Chondrocyte (in vitro differentiated cells): ENCODE results near the gene DUSP22. TPM values are rescaled to one million over a fixed set of nuclear protein-coding genes. Genes with fewer than 3 reads are reported as not detected.

Experiments used
- DNase-seq: peaks from one replicate; pipeline ENCODE4 v3.0.0; 2021; ENCODE audit warnings: mixed read lengths, low spot score
- H3K27ac Mint-ChIP-seq: one replicate; pipeline ENCODE4 v1.8.0; 2021; ENCODE audit warnings: mild to moderate bottlenecking, moderate library complexity, mixed read lengths; ENCODE audit not compliant: unreplicated experiment
- H3K27me3 Mint-ChIP-seq: 2 replicates; pipeline ENCODE4 v1.8.0; 2021; ENCODE audit warnings: low read depth, mixed read lengths
- H3K36me3 Mint-ChIP-seq: 2 replicates; pipeline ENCODE4 v1.8.0; 2021; ENCODE audit warnings: low read depth, mixed read lengths
- H3K4me1 Mint-ChIP-seq: 2 replicates; pipeline ENCODE4 v1.8.0; 2021; ENCODE audit warnings: low read depth, mild to moderate bottlenecking, mixed read lengths
- H3K4me3 Mint-ChIP-seq: one replicate; pipeline ENCODE4 v1.8.0; 2021; ENCODE audit warnings: mild to moderate bottlenecking, moderate library complexity, mixed read lengths; ENCODE audit not compliant: unreplicated experiment
- H3K9me3 Mint-ChIP-seq: 2 replicates; pipeline ENCODE4 v1.8.0; 2021; ENCODE audit warnings: low read depth, mixed read lengths
- total RNA-seq: library from RNA; stranded (reverse); gene quantifications from 3 replicates; pipeline ENCODE4 v1.2.1, GENCODE V29; 2021
- TF ChIP-seq, protein P1 (sequence below): fragments of 200-600 bp; sonication (generic); IDR thresholded peaks from 2 replicates; pipeline ENCODE4 v1.5.0; 2021; ENCODE audit warnings: antibody characterized with exemption, mild to moderate bottlenecking, moderate library complexity

DUSP22 gene
- total RNA-seq, 1 donor from 2014 or later, result 34.2 TPM

DNA sequence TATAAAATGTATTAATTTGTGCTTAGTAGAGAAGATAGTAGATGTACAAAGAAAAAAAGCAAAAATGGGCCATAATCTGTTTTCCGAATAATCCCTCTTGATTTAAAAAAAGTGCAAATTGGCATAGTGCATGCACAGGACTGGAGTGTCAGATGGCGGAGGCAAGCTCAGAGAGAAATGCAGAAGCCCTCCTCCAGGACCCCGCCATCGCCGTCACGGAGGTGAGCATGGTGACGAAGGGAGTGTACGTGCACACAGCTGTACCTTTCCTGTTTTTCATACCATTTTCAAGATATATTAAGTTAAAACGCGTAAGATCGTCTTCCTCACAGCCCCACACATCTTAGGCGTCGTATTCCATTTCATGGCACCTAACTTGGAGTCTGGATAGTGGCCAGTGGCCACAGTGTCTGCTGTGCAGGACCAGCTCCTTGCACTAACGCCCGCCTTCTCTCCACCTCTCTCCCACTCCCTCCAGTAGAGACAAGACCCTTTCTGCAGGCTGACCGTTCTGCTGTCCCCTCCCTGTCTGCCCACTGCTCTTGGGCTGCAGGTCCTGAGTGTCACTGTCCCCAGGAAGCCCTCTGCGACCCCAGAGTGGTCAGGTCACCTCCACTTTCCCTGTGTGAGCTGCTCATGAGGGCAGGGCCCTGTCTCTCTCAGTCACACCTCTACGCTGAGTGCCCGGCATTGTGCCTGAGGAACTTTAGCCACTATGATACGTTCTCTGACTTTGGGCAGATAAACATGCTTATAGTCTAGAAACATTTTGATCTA is 9.8 kb downstream of the DUSP22 start:
- Mint-ChIP-seq H3K27ac (no peak overlapping the region), H3K36me3 (peaks cover 5% of the 10 kb centered on the region), H3K27me3 (no peaks in the 10 kb centered on the region), H3K4me3 (no peak overlapping the region), H3K9me3 (peaks cover 7% of the 10 kb centered on the region), H3K4me1 (no peaks in the 10 kb centered on the region)
- TF ChIP-seq, protein P1, sequence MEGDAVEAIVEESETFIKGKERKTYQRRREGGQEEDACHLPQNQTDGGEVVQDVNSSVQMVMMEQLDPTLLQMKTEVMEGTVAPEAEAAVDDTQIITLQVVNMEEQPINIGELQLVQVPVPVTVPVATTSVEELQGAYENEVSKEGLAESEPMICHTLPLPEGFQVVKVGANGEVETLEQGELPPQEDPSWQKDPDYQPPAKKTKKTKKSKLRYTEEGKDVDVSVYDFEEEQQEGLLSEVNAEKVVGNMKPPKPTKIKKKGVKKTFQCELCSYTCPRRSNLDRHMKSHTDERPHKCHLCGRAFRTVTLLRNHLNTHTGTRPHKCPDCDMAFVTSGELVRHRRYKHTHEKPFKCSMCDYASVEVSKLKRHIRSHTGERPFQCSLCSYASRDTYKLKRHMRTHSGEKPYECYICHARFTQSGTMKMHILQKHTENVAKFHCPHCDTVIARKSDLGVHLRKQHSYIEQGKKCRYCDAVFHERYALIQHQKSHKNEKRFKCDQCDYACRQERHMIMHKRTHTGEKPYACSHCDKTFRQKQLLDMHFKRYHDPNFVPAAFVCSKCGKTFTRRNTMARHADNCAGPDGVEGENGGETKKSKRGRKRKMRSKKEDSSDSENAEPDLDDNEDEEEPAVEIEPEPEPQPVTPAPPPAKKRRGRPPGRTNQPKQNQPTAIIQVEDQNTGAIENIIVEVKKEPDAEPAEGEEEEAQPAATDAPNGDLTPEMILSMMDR, result no peak
- DNase-seq, result peak; percentile 93

DNA sequence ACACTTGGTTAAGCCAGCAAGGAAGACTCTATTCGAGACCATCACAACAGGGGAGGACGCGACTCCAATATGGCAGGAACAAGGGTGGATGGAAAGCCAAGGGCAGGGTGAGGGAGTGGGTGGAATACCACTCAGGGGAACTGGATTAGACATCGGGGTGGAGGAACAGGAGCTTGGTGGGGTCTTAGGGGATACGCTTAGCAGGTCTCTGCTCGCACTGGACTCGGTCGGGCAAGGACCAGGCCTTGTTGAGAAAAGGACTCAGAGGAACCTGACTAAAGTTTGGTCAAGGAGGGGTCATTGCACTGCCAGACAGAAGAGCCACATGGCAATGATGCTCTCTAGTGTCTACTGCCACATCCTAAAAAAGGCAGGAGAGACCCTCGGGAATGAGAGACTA is 10.5 kb downstream of the DUSP22 start:
- no peak for DNase-seq
- H3K9me3 Mint-ChIP-seq, result peaks cover 7% of the 10 kb centered on the region
- H3K27me3 Mint-ChIP-seq, result no peaks in the 10 kb centered on the region
- H3K4me3 Mint-ChIP-seq, result no peak overlapping the region
- TF ChIP-seq, protein P1, result no peak
- no peaks in the 10 kb centered on the region for H3K4me1 Mint-ChIP-seq
- peaks cover 5% of the 10 kb centered on the region for H3K36me3 Mint-ChIP-seq
- no peak overlapping the region for H3K27ac Mint-ChIP-seq

DNA sequence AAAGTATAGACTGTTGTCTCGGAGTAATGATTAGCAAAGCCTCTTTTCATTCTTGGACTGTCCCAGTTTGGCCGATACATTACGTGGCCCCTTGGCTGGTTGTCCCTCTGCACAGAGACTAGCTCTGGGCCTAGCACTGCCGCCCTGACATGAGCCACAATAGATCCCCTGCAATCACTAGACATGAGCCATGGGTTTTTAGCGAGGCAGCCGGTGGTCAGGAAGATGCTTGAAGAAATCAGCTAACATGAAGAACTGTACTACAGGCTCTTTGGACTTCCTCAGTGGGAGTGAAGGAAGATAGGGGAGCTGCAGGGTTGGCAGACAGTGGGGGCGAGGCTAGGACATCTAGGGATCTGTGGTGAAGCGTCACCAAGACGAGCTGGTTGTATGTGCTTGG is 11.0 kb downstream of the DUSP22 start:
- no peaks in the 10 kb centered on the region for H3K4me1 Mint-ChIP-seq
- no peak overlapping the region for H3K4me3 Mint-ChIP-seq
- peaks cover 5% of the 10 kb centered on the region for H3K36me3 Mint-ChIP-seq
- H3K27ac Mint-ChIP-seq, result no peak overlapping the region
- H3K9me3 Mint-ChIP-seq, result peaks cover 9% of the 10 kb centered on the region
- no peaks in the 10 kb centered on the region for H3K27me3 Mint-ChIP-seq
- DNase-seq, result no peak
- TF ChIP-seq, protein P1, result no peak

DNA sequence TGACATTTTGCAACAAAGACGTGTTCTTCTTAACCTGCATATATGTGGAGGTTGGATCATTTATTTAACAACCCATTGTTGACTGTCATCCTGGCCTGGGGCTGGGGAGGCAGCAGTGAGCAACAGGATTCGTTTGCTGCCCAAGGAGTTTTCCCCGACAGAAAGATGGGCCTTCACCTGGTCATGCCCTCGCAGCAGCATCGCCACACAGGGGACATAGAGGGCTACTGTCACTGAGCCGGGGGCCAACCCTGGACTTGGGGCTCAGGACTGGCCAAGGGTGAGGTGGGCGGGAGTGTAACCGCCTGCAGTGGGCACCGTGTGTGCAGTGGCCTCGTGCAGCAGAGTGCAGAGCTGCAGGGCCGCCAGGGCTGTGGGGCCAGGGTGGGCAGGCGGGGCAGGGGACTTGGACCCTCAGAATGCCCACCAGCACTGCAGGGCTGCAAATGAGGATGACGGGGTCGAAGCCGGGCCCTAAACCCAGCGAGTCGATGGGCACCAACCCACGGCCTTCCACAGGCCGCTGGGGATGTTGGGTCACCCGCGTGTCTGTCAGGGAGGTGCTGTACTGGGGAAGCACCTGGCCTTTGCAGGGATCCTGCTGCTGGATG is 11.8 kb downstream of the DUSP22 start:
- Mint-ChIP-seq H3K27me3 (no peaks in the 10 kb centered on the region), H3K27ac (no peak overlapping the region)

DNA sequence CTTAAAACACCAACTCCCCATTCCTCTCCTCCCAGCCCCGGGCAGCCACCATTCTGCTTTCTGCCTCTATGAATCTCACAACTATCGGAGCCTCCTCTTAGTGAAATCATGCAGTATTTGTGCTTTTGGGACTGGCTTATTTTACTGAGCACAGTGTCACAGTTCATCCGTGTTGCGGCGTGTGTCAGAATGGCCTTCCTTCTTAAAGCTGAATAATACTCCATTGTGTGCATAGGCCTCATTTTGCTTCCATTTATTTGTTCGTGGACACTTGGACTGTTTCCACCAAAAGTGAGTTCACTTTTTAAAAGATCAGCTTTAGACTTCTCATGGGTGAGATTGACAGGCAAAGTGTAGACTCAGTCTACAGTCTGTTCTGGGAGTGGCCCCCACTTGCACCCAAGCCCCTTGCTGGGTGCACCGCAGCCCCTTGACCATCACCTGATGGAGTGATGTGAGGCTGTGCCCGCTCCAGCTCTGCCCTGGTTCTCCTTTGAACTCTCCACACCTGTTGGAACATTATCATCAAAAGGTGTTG is 12.6 kb downstream of the DUSP22 start:
- Mint-ChIP-seq H3K36me3 (peaks cover 5% of the 10 kb centered on the region), H3K4me1 (no peaks in the 10 kb centered on the region), H3K9me3 (peaks cover 10% of the 10 kb centered on the region), H3K4me3 (no peak overlapping the region), H3K27me3 (no peaks in the 10 kb centered on the region), H3K27ac (no peak overlapping the region)
- no peak for DNase-seq
- TF ChIP-seq, protein P1, result no peak

More for the DNA sequence above, 11.8 kb downstream of the DUSP22 start:
- TF ChIP-seq, protein P1, result peak; percentile 22
- no peak for DNase-seq
- Mint-ChIP-seq H3K9me3 (peaks cover 10% of the 10 kb centered on the region), H3K4me3 (no peak overlapping the region), H3K36me3 (peaks cover 5% of the 10 kb centered on the region), H3K4me1 (no peaks in the 10 kb centered on the region)
